Ishikawa (cell line): ENCODE measurements around the gene SLC25A13.

Experiments
- CEBPB ChIP-seq: IDR thresholded peaks from 2 replicates; pipeline ENCODE4 v1.6.1; 2012
- EP300 ChIP-seq: IDR thresholded peaks from 2 replicates; pipeline ENCODE4 v1.6.1; 2012; ENCODE audit warnings: borderline replicate concordance
- TAF1 ChIP-seq: IDR thresholded peaks from 2 replicates; pipeline ENCODE4 v1.6.1; 2012; ENCODE audit warnings: low read depth, mild to moderate bottlenecking
- YY1 ChIP-seq: IDR thresholded peaks from 2 replicates; pipeline ENCODE4 v1.6.1; 2012; ENCODE audit warnings: low read depth
- TF ChIP-seq, protein P1 (sequence below): IDR thresholded peaks from 2 replicates; pipeline ENCODE4 v1.6.1; 2012
- TF ChIP-seq, protein P2 (sequence below): IDR thresholded peaks from 2 replicates; pipeline ENCODE4 v1.6.1; 2012; ENCODE audit warnings: low read depth, mild to moderate bottlenecking

DNA sequence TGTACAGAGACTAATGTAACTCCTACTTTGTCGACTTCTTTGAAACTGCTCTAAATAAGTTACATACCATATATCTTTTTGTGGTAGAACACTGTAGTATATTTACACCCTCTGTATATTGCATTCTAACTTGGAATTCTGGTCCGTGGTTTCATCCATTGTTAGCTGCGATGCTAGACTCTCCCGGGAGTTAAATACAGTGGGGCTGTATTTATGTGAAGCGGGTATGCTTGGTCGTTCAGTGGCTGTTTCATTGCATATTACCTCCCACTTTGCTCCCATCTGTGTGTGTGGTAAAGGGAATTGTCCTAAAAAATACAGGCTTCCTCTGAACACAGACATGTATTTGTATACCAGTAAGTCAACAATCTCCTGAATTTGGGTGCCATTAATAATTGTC is 231.1 kb downstream of the SLC25A13 start:
- TF ChIP-seq EP300 (no peak), TAF1 (no peak), CEBPB (no peak), YY1 (no peak)
- TF ChIP-seq, protein P1, sequence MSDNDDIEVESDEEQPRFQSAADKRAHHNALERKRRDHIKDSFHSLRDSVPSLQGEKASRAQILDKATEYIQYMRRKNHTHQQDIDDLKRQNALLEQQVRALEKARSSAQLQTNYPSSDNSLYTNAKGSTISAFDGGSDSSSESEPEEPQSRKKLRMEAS = no peak
- TF ChIP-seq, protein P2, sequence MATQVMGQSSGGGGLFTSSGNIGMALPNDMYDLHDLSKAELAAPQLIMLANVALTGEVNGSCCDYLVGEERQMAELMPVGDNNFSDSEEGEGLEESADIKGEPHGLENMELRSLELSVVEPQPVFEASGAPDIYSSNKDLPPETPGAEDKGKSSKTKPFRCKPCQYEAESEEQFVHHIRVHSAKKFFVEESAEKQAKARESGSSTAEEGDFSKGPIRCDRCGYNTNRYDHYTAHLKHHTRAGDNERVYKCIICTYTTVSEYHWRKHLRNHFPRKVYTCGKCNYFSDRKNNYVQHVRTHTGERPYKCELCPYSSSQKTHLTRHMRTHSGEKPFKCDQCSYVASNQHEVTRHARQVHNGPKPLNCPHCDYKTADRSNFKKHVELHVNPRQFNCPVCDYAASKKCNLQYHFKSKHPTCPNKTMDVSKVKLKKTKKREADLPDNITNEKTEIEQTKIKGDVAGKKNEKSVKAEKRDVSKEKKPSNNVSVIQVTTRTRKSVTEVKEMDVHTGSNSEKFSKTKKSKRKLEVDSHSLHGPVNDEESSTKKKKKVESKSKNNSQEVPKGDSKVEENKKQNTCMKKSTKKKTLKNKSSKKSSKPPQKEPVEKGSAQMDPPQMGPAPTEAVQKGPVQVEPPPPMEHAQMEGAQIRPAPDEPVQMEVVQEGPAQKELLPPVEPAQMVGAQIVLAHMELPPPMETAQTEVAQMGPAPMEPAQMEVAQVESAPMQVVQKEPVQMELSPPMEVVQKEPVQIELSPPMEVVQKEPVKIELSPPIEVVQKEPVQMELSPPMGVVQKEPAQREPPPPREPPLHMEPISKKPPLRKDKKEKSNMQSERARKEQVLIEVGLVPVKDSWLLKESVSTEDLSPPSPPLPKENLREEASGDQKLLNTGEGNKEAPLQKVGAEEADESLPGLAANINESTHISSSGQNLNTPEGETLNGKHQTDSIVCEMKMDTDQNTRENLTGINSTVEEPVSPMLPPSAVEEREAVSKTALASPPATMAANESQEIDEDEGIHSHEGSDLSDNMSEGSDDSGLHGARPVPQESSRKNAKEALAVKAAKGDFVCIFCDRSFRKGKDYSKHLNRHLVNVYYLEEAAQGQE = no peak
